ENCODE measurements around the gene KLHL36.

KLHL36 gene

GRCh38 chr16:84660973-84661372, 12.7 kb downstream of the KLHL36 start:
- Histone ChIP-seq H3K4ac (ENCODE audit: low read length) (no peak overlapping the region), H2BK15ac (ENCODE audit: low read length) (no peak overlapping the region), H2BK5ac (ENCODE audit: low read length) (no peak overlapping the region), H3K27ac (replicated peaks; ENCODE audit: low read length) (no peak overlapping the region), H2AFZ (ENCODE audit: low read length) (no peak overlapping the region), H3K79me1 (ENCODE audit: low read depth, low read length) (peaks cover 2% of the 10 kb centered on the region), H2AK5ac (ENCODE audit: low read depth, low read length) (no peak overlapping the region), H3K9ac (ENCODE audit: low read depth, low read length, poor library complexity) (no peak overlapping the region), H3K23ac (ENCODE audit: low read depth, low read length, poor library complexity) (no peak overlapping the region), H3K4me2 (ENCODE audit: insufficient read depth, low read length, poor library complexity, severe bottlenecking) (no peak overlapping the region), H3K14ac (ENCODE audit: low read length) (no peak overlapping the region), H4K91ac (ENCODE audit: low read depth, low read length, poor library complexity) (no peak overlapping the region), H4K8ac (ENCODE audit: low read depth, low read length) (no peak overlapping the region), H2BK120ac (ENCODE audit: low read depth, low read length) (no peak overlapping the region), H3K27me3 (ENCODE audit: control insufficient read depth in 3 of 3, insufficient read depth in 3 of 3, low read depth in 1 of 3, low read length in 3 of 3) (no peaks in the 10 kb centered on the region), H2BK12ac (ENCODE audit: low read length) (no peak overlapping the region), H3K4me3 (ENCODE audit: low read length in 2 of 2) (no peak overlapping the region), H3K18ac (ENCODE audit: low read length) (no peak overlapping the region), H3K36me3 (replicated peaks in 1 of 2; ENCODE audit: control insufficient read depth in 2 of 2, insufficient read depth in 2 of 2, low read length in 2 of 2) (peaks cover 18 to 90% of the 10 kb centered on the region in 2 donors), H3K9me3 (replicated peaks in 1 of 2; ENCODE audit: control insufficient read depth in 2 of 2, insufficient read depth in 1 of 2, low read depth in 1 of 2, low read length in 2 of 2) (no peaks in the 10 kb centered on the region), H3K4me1 (ENCODE audit: control insufficient read depth in 2 of 2, insufficient read depth in 1 of 2, low read depth in 1 of 2, low read length in 2 of 2) (no peaks in the 10 kb centered on the region)
- no CpG with 5 or more reads among the region's 7 CpGs for WGBS, 2 donors (ENCODE audit: extremely low coverage in 2 of 2, insufficient read length in 2 of 2, insufficient replicate concordance in 1 of 2)
- DNase-seq (ENCODE audit: low spot score), result no peak

- Histone ChIP-seq H3K36me3 (replicated peaks in 1 of 2; ENCODE audit: control insufficient read depth in 2 of 2, insufficient read depth in 2 of 2, low read length in 2 of 2) (peaks cover 18 to 91% of the 10 kb centered on the region in 2 donors), H4K8ac (ENCODE audit: low read depth, low read length) (no peak overlapping the region), H3K9me3 (replicated peaks in 1 of 2; ENCODE audit: control insufficient read depth in 2 of 2, insufficient read depth in 1 of 2, low read depth in 1 of 2, low read length in 2 of 2) (no peaks in the 10 kb centered on the region), H3K18ac (ENCODE audit: low read length) (no peak overlapping the region), H2AK5ac (ENCODE audit: low read depth, low read length) (no peak overlapping the region), H3K4me3 (ENCODE audit: low read length in 2 of 2) (peak overlapping the region in 1 of 2 donors; percentile 48), H3K27me3 (ENCODE audit: control insufficient read depth in 3 of 3, insufficient read depth in 3 of 3, low read depth in 1 of 3, low read length in 3 of 3) (no peaks in the 10 kb centered on the region), H2AFZ (ENCODE audit: low read length) (no peak overlapping the region), H2BK12ac (ENCODE audit: low read length) (no peak overlapping the region), H3K79me1 (ENCODE audit: low read depth, low read length) (peaks cover 2% of the 10 kb centered on the region), H2BK120ac (ENCODE audit: low read depth, low read length) (no peak overlapping the region), H3K4me2 (ENCODE audit: insufficient read depth, low read length, poor library complexity, severe bottlenecking) (no peak overlapping the region), H2BK15ac (ENCODE audit: low read length) (no peak overlapping the region), H3K9ac (ENCODE audit: low read depth, low read length, poor library complexity) (peak overlapping the region; percentile 76), H2BK5ac (ENCODE audit: low read length) (no peak overlapping the region), H3K27ac (replicated peaks; ENCODE audit: low read length) (no peak overlapping the region), H3K4ac (ENCODE audit: low read length) (no peak overlapping the region), H3K4me1 (ENCODE audit: control insufficient read depth in 2 of 2, insufficient read depth in 1 of 2, low read depth in 1 of 2, low read length in 2 of 2) (no peaks in the 10 kb centered on the region), H3K23ac (ENCODE audit: low read depth, low read length, poor library complexity) (peak overlapping the region; percentile 87), H3K14ac (ENCODE audit: low read length) (no peak overlapping the region), H4K91ac (ENCODE audit: low read depth, low read length, poor library complexity) (no peak overlapping the region)
- no CpG with 5 or more reads among the region's 51 CpGs for WGBS, 2 donors (ENCODE audit: extremely low coverage in 2 of 2, insufficient read length in 2 of 2, insufficient replicate concordance in 1 of 2)
- no peak for DNase-seq (ENCODE audit: low spot score)
Observed at GRCh38 chr16:84661418-84662060, 13.2 kb downstream of the KLHL36 start.

GRCh38 chr16:84662471-84662870, 14.2 kb downstream of the KLHL36 start:
- Histone ChIP-seq H2BK120ac (ENCODE audit: low read depth, low read length) (no peak overlapping the region), H3K4me2 (ENCODE audit: insufficient read depth, low read length, poor library complexity, severe bottlenecking) (no peak overlapping the region), H3K23ac (ENCODE audit: low read depth, low read length, poor library complexity) (no peak overlapping the region), H2BK12ac (ENCODE audit: low read length) (no peak overlapping the region), H3K9ac (ENCODE audit: low read depth, low read length, poor library complexity) (no peak overlapping the region), H2BK15ac (ENCODE audit: low read length) (no peak overlapping the region), H3K4me1 (ENCODE audit: control insufficient read depth in 2 of 2, insufficient read depth in 1 of 2, low read depth in 1 of 2, low read length in 2 of 2) (no peaks in the 10 kb centered on the region), H2AFZ (ENCODE audit: low read length) (no peak overlapping the region), H3K79me1 (ENCODE audit: low read depth, low read length) (peaks cover under 1% of the 10 kb centered on the region), H3K27me3 (ENCODE audit: control insufficient read depth in 3 of 3, insufficient read depth in 3 of 3, low read depth in 1 of 3, low read length in 3 of 3) (no peaks in the 10 kb centered on the region), H4K8ac (ENCODE audit: low read depth, low read length) (no peak overlapping the region), H2BK5ac (ENCODE audit: low read length) (no peak overlapping the region), H3K4me3 (ENCODE audit: low read length in 2 of 2) (no peak overlapping the region), H3K14ac (ENCODE audit: low read length) (no peak overlapping the region), H3K36me3 (replicated peaks in 1 of 2; ENCODE audit: control insufficient read depth in 2 of 2, insufficient read depth in 2 of 2, low read length in 2 of 2) (peaks cover 10 to 82% of the 10 kb centered on the region in 2 donors), H3K9me3 (replicated peaks in 1 of 2; ENCODE audit: control insufficient read depth in 2 of 2, insufficient read depth in 1 of 2, low read depth in 1 of 2, low read length in 2 of 2) (no peaks in the 10 kb centered on the region), H3K4ac (ENCODE audit: low read length) (no peak overlapping the region), H2AK5ac (ENCODE audit: low read depth, low read length) (no peak overlapping the region), H4K91ac (ENCODE audit: low read depth, low read length, poor library complexity) (no peak overlapping the region), H3K27ac (replicated peaks; ENCODE audit: low read length) (no peak overlapping the region), H3K18ac (ENCODE audit: low read length) (no peak overlapping the region)
- no CpG with 5 or more reads among the region's 9 CpGs for WGBS, 2 donors (ENCODE audit: extremely low coverage in 2 of 2, insufficient read length in 2 of 2, insufficient replicate concordance in 1 of 2)
- no peak for DNase-seq (ENCODE audit: low spot score)

- Histone ChIP-seq H3K36me3 (replicated peaks in 1 of 2; ENCODE audit: control insufficient read depth in 2 of 2, insufficient read depth in 2 of 2, low read length in 2 of 2) (peaks cover 6 to 71% of the 10 kb centered on the region in 2 donors), H3K9ac (ENCODE audit: low read depth, low read length, poor library complexity) (no peak overlapping the region), H4K8ac (ENCODE audit: low read depth, low read length) (peak overlapping the region; percentile 45), H3K4ac (ENCODE audit: low read length) (no peak overlapping the region), H4K91ac (ENCODE audit: low read depth, low read length, poor library complexity) (no peak overlapping the region), H3K27ac (replicated peaks; ENCODE audit: low read length) (no peak overlapping the region), H3K9me3 (replicated peaks in 1 of 2; ENCODE audit: control insufficient read depth in 2 of 2, insufficient read depth in 1 of 2, low read depth in 1 of 2, low read length in 2 of 2) (no peaks in the 10 kb centered on the region), H3K23ac (ENCODE audit: low read depth, low read length, poor library complexity) (no peak overlapping the region), H3K4me1 (ENCODE audit: control insufficient read depth in 2 of 2, insufficient read depth in 1 of 2, low read depth in 1 of 2, low read length in 2 of 2) (no peaks in the 10 kb centered on the region), H2AFZ (ENCODE audit: low read length) (no peak overlapping the region), H2AK5ac (ENCODE audit: low read depth, low read length) (no peak overlapping the region), H2BK5ac (ENCODE audit: low read length) (no peak overlapping the region), H3K79me1 (ENCODE audit: low read depth, low read length) (no peaks in the 10 kb centered on the region), H2BK120ac (ENCODE audit: low read depth, low read length) (no peak overlapping the region), H3K4me2 (ENCODE audit: insufficient read depth, low read length, poor library complexity, severe bottlenecking) (no peak overlapping the region), H3K18ac (ENCODE audit: low read length) (no peak overlapping the region), H3K27me3 (ENCODE audit: control insufficient read depth in 3 of 3, insufficient read depth in 3 of 3, low read depth in 1 of 3, low read length in 3 of 3) (no peaks in the 10 kb centered on the region), H3K14ac (ENCODE audit: low read length) (no peak overlapping the region), H2BK12ac (ENCODE audit: low read length) (no peak overlapping the region), H3K4me3 (ENCODE audit: low read length in 2 of 2) (no peak overlapping the region), H2BK15ac (ENCODE audit: low read length) (no peak overlapping the region)
- no CpG with 5 or more reads among the region's 9 CpGs for WGBS, 2 donors (ENCODE audit: extremely low coverage in 2 of 2, insufficient read length in 2 of 2, insufficient replicate concordance in 1 of 2)
- DNase-seq (ENCODE audit: low spot score), result no peak
Observed at GRCh38 chr16:84663433-84664101, 15.3 kb downstream of the KLHL36 start.
